T-helper 1 cell treated with Interleukin-12 subunit alpha and Interleukin-12 subunit beta and Interleukin-4 antibody, amounts not matched to agents 30 ng/mL and 1 ng/mL, for 36 hours (primary cell): ENCODE measurements around the gene NPHP1. TPM values are rescaled to one million over a fixed set of nuclear protein-coding genes. Genes with fewer than 3 reads are reported as not detected.
"Not testable (repeated sequence)": the region's sequence is repeated elsewhere in the genome, so short reads cannot be mapped to it uniquely, and the experiment has no call there.

ENCODE experiments used
- intact Hi-C: fragments of 100-400 bp; cut with micrococcal nuclease; formaldehyde crosslinking; loops from one replicate; pipeline ENCODE4 v1.15.1; 2024
- total RNA-seq: library from RNA; stranded (reverse); gene quantifications from 2 replicates; pipeline ENCODE4 v1.2.3, GENCODE V29; 2022

The NPHP1 gene
- 0.12 and 0.15 TPM in 2 replicates for total RNA-seq

- intact Hi-C loops: loop anchor here (1.0 to 2.0 kb wide), 4 partner anchors 8 to 1756 kb away; partner anchors contain the start of genes GCC2 and MTLN
Measured at GRCh38 chr2:110204408-110205385, at the start of gene NPHP1. Gene NPHP1 (minus strand): TSS chr2:110205013. CDS start chr2:110204968, 45 bp downstream.

- intact Hi-C loops: not testable (repeated sequence)
Measured at GRCh38 chr2:110248081-110248795, 43.4 kb upstream of the NPHP1 start.

GRCh38 chr2:110245488-110246435 lies 40.9 kb upstream of the NPHP1 start:
- intact Hi-C loops: not testable (repeated sequence)

- intact Hi-C loops: not testable (repeated sequence)
Measured at GRCh38 chr2:110243283-110243682, 38.5 kb upstream of the NPHP1 start.

GRCh38 chr2:110234514-110234913 lies 29.7 kb upstream of the NPHP1 start:
- intact Hi-C loops: not testable (repeated sequence)

GRCh38 chr2:110229886-110230285 lies 25.1 kb upstream of the NPHP1 start:
- intact Hi-C loops: not testable (repeated sequence)

- intact Hi-C loops: not testable (repeated sequence)
Measured at GRCh38 chr2:110222626-110223025, 17.8 kb upstream of the NPHP1 start.

GRCh38 chr2:110221938-110222337 lies 17.1 kb upstream of the NPHP1 start:
- intact Hi-C loops: no loop called here

- intact Hi-C loops: no loop called here
Measured at GRCh38 chr2:110220190-110220564, 15.4 kb upstream of the NPHP1 start.

- intact Hi-C loops: loop anchor here (10.0 kb wide), 1 partner anchor 1685 kb away; the partner anchor contains the start of gene LIMS1
Measured at GRCh38 chr2:110219496-110220189, 14.8 kb upstream of the NPHP1 start.

- intact Hi-C loops: loop anchor here (10.0 kb wide), 1 partner anchor 1684 kb away; the partner anchor contains the start of gene LIMS1
Measured at GRCh38 chr2:110218889-110219288, 14.1 kb upstream of the NPHP1 start.

- intact Hi-C loops: loop anchor here (10.0 kb wide), 1 partner anchor 1682 kb away; the partner anchor contains the start of gene LIMS1
Measured at GRCh38 chr2:110216803-110217202, 12.0 kb upstream of the NPHP1 start.

- intact Hi-C loops: loop anchor here (10.0 kb wide), 1 partner anchor 1681 kb away; the partner anchor contains the start of gene LIMS1
Measured at GRCh38 chr2:110216199-110216598, 11.4 kb upstream of the NPHP1 start.

GRCh38 chr2:110215566-110216158 lies 10.8 kb upstream of the NPHP1 start:
- intact Hi-C loops: loop anchor here (10.0 kb wide), 1 partner anchor 1681 kb away; the partner anchor contains the start of gene LIMS1

- intact Hi-C loops: loop anchor here (10.0 kb wide), 1 partner anchor 1680 kb away; the partner anchor contains the start of gene LIMS1
Measured at GRCh38 chr2:110215091-110215490, 10.3 kb upstream of the NPHP1 start.

- intact Hi-C loops: loop anchor here (5.0 to 10.0 kb wide), 3 partner anchors 601 to 1679 kb away; partner anchors contain the start of genes LIMS1, SEPTIN10 and SOWAHC
Measured at GRCh38 chr2:110213522-110213921, 8.7 kb upstream of the NPHP1 start.

GRCh38 chr2:110211938-110212858 lies 7.4 kb upstream of the NPHP1 start, which contains the start of gene MTLN:
Gene MTLN (minus strand): TSS chr2:110212547. CDS start chr2:110212525, 22 bp downstream.
- intact Hi-C loops: loop anchor here (1.0 to 10.0 kb wide), 4 partner anchors 8 to 1677 kb away; partner anchors contain the start of genes LIMS1, SEPTIN10 and SOWAHC
